Epithelial cell of alveolus of lung (primary cell): ENCODE data around the gene TAF1A. TPM values are rescaled to one million over a fixed set of nuclear protein-coding genes. Genes with fewer than 3 reads are reported as not detected.

Experiments
- total RNA-seq: library from RNA; depleted of rRNA; stranded (reverse); fragments of >200 nt; gene quantifications from 2 replicates; pipeline ENCODE4 v1.2.1, GENCODE V29; 2015

Gene TAF1A
- total RNA-seq, result 3.5 and 5.4 TPM in 2 replicates

GRCh38 chr1:222589462-222590302 is at the start of gene TAF1A:
Gene TAF1A (minus strand): TSS chr1:222589933.

GRCh38 chr1:222618001-222618879 is 28.5 kb upstream of the TAF1A start, which contains the start of gene MIA3:
Gene MIA3 (plus strand): TSS chr1:222618097. CDS start chr1:222618111, 14 bp downstream.

GRCh38 chr1:222547944-222548671 is 41.6 kb downstream of the TAF1A start, which contains the start of gene HHIPL2:
Gene HHIPL2 (minus strand): TSS chr1:222548104. CDS start chr1:222548044, 60 bp downstream.

Other genes starting within 250 kb of the TAF1A start
- not detected in 2 replicates for gene HHIPL2, start 41.8 kb downstream of the TAF1A start, total RNA-seq
- 22.8 and 32.7 TPM in 2 replicates for gene MIA3, start 28.2 kb upstream of the TAF1A start, total RNA-seq
- gene AIDA, start 122.6 kb upstream of the TAF1A start, total RNA-seq, result 50.1 and 63.2 TPM in 2 replicates
- gene BROX, start 122.6 kb upstream of the TAF1A start, total RNA-seq, result 34.1 and 35.8 TPM in 2 replicates
- gene FAM177B, start 147.3 kb upstream of the TAF1A start, total RNA-seq, result not detected in 2 replicates
- gene DISP1, start 225.1 kb upstream of the TAF1A start, total RNA-seq, result 4.0 and 4.9 TPM in 2 replicates